ENCODE results near the gene TMEM101. TPM values are rescaled to one million over a fixed set of nuclear protein-coding genes. Genes with fewer than 3 reads are reported as not detected.

The TMEM101 gene
- total RNA-seq, 4 donors from 2014 or later, result 22.9 to 30.7 (median 27.2) TPM

- Histone ChIP-seq H3K4me1 (peaks cover 25 to 37% (median 32%) of the 10 kb centered on the region in 4 donors), H3K9me3 (no peaks in the 10 kb centered on the region), H3K27ac (replicated peaks in 1 of 4) (no peak overlapping the region), H3K4me3 (no peak overlapping the region), H3K36me3 (no peaks in the 10 kb centered on the region), H3K27me3 (peaks cover 6 to 46% (median 23%) of the 10 kb centered on the region in 4 donors)
- 60% methylated on average over 9 of the region's 9 CpGs for WGBS
- intact Hi-C loops (cut with DNase I), result no loop called here
- TF ChIP-seq POLR2A (IDR thresholded peaks at IDR 0.05; ENCODE audit: low read depth) (no peak), POLR2AphosphoS5 (IDR thresholded peaks at IDR 0.05) (peak; percentile 46 to 52)
- DNase-seq (ENCODE audit: extremely low spot score), result no peak
Observed at GRCh38 chr17:44002141-44002848, 12.5 kb downstream of the TMEM101 start.

GRCh38 chr17:44001461-44001920 is 13.3 kb downstream of the TMEM101 start:
- no peak overlapping the region for H3K4me3 ChIP-seq
- H3K4me1 ChIP-seq, result peaks cover 22 to 29% (median 24%) of the 10 kb centered on the region in 4 donors
- no peaks in the 10 kb centered on the region for H3K9me3 ChIP-seq
- 80% methylated on average over 1 of the region's 2 CpGs for WGBS
- intact Hi-C loops (cut with DNase I), result no loop called here
- H3K36me3 ChIP-seq, result no peaks in the 10 kb centered on the region
- H3K27ac ChIP-seq (replicated peaks in 1 of 4), result no peak overlapping the region
- TF ChIP-seq, protein P1, sequence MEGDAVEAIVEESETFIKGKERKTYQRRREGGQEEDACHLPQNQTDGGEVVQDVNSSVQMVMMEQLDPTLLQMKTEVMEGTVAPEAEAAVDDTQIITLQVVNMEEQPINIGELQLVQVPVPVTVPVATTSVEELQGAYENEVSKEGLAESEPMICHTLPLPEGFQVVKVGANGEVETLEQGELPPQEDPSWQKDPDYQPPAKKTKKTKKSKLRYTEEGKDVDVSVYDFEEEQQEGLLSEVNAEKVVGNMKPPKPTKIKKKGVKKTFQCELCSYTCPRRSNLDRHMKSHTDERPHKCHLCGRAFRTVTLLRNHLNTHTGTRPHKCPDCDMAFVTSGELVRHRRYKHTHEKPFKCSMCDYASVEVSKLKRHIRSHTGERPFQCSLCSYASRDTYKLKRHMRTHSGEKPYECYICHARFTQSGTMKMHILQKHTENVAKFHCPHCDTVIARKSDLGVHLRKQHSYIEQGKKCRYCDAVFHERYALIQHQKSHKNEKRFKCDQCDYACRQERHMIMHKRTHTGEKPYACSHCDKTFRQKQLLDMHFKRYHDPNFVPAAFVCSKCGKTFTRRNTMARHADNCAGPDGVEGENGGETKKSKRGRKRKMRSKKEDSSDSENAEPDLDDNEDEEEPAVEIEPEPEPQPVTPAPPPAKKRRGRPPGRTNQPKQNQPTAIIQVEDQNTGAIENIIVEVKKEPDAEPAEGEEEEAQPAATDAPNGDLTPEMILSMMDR (IDR thresholded peaks at IDR 0.05), result no peak
- TF ChIP-seq EP300 (IDR thresholded peaks at IDR 0.05), result no peak
- no peak for DNase-seq (ENCODE audit: extremely low spot score)
- peaks cover 6 to 38% (median 25%) of the 10 kb centered on the region in 4 donors for H3K27me3 ChIP-seq

GRCh38 chr17:44000871-44001460 is 13.8 kb downstream of the TMEM101 start:
- DNase-seq (ENCODE audit: extremely low spot score), result no peak
- peaks cover 17 to 24% (median 19%) of the 10 kb centered on the region in 4 donors for H3K4me1 ChIP-seq
- H3K4me3 ChIP-seq, result no peak overlapping the region
- H3K36me3 ChIP-seq, result no peaks in the 10 kb centered on the region
- intact Hi-C loops (cut with DNase I), result no loop called here
- TF ChIP-seq EP300 (IDR thresholded peaks at IDR 0.05), result no peak
- no peak overlapping the region for H3K27ac ChIP-seq (replicated peaks in 1 of 4)
- WGBS, result 83% methylated on average over 5 of the region's 6 CpGs
- peaks cover 6 to 33% (median 27%) of the 10 kb centered on the region in 4 donors for H3K27me3 ChIP-seq
- no peaks in the 10 kb centered on the region for H3K9me3 ChIP-seq

DNA sequence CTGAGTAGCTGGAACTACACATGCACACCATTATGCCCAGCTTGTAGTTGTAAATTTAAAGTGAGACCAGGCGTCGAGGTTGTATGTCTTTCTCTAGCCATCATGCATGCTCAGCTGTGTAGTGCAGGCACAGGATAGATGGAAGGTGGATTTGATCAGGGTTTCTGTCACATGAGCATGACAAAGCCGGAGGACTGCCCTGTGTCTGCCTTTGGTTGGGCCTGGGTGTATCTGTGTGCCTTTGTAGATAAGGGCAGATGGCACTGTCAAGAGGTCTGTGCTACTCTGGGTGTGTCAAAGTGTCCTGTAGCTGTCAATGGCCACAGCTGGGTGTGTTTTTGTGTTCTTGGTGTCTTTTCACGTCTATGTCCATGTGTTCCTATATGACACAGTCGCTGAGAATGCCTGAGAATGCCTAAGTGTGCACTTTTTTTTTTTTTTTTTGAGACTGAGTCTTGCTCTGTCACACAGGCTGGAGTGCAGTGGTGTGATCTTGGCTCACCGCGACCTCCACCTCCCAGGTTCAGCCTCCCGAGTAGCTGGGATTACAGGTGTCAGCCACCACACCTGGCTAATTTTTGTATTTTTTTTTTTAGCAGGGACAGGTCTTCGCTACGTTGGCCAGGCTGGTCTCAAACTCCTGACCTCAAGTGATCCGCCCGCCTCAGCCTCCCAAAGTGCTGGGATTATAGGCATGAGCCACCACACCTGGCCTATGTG is 14.5 kb downstream of the TMEM101 start:
- Histone ChIP-seq H3K36me3 (no peaks in the 10 kb centered on the region), H3K9me3 (no peaks in the 10 kb centered on the region), H3K4me3 (no peak overlapping the region), H3K4me1 (peaks cover 10 to 17% (median 13%) of the 10 kb centered on the region in 4 donors), H3K27me3 (peaks cover 6 to 26% (median 24%) of the 10 kb centered on the region in 4 donors), H3K27ac (replicated peaks in 1 of 4) (no peak overlapping the region)
- TF ChIP-seq, protein P1 (IDR thresholded peaks at IDR 0.05), result no peak
- TF ChIP-seq POLR2AphosphoS5 (IDR thresholded peaks at IDR 0.05) (no peak), POLR2A (IDR thresholded peaks at IDR 0.05; ENCODE audit: low read depth) (no peak), EP300 (IDR thresholded peaks at IDR 0.05) (no peak)
- 93% methylated on average over 12 of the region's 12 CpGs for WGBS
- intact Hi-C loops (cut with DNase I), result no loop called here
- DNase-seq (ENCODE audit: extremely low spot score), result no peak

- 90% methylated on average over 4 of the region's 4 CpGs for WGBS
- peaks cover 0 to 23% (median 13%) of the 10 kb centered on the region in 4 donors for H3K27me3 ChIP-seq
- H3K36me3 ChIP-seq, result no peaks in the 10 kb centered on the region
- H3K4me3 ChIP-seq, result no peak overlapping the region
- TF ChIP-seq, protein P1 (IDR thresholded peaks at IDR 0.05), result no peak
- TF ChIP-seq POLR2AphosphoS5 (IDR thresholded peaks at IDR 0.05) (no peak), EP300 (IDR thresholded peaks at IDR 0.05) (no peak), POLR2A (IDR thresholded peaks at IDR 0.05; ENCODE audit: low read depth) (no peak)
- peaks cover 9 to 15% (median 12%) of the 10 kb centered on the region in 4 donors for H3K4me1 ChIP-seq
- intact Hi-C loops (cut with DNase I), result loop anchor here (10.0 kb wide), 1 partner anchor 124 kb away; no protein-coding TSS in a partner anchor
- no peaks in the 10 kb centered on the region for H3K9me3 ChIP-seq
- DNase-seq (ENCODE audit: extremely low spot score), result no peak
- no peak overlapping the region for H3K27ac ChIP-seq (replicated peaks in 1 of 4)
Observed at GRCh38 chr17:43999024-43999423, 15.7 kb downstream of the TMEM101 start.
